SK-N-SH (cell line): ENCODE measurements around the gene TBCEL. TPM values are rescaled to one million over a fixed set of nuclear protein-coding genes. Genes with fewer than 3 reads are reported as not detected.

Experiments used
- CTCF ChIA-PET: fragments of 300-600, 350-600 bp; formaldehyde crosslinking; extraction: SDS; loops from one replicate; lab custom pipeline; 2021; lab: Yijun Ruan, JAX
- POLR2A ChIA-PET: fragments of 350-600 bp; sonication (Branson Sonifier 250); formaldehyde crosslinking; extraction: SDS; loops from one replicate; lab custom pipeline; 2020; ENCODE audit warnings: antibody characterized with exemption, inconsistent platforms; lab: Yijun Ruan, JAX
- DNase-seq: peaks from one replicate; pipeline ENCODE4 v3.0.0; 2012
- H2AFZ ChIP-seq: fragments of 200-600 bp; sonication (generic); 2 replicates; pipeline ENCODE4 v1.8.1; 2016; ENCODE audit warnings: antibody characterized with exemption, mild to moderate bottlenecking, low read depth
- H3F3A ChIP-seq: fragments of 200-600 bp; sonication (generic); replicated peaks from 2 replicates; pipeline ENCODE3; 2016; ENCODE audit warnings: antibody characterized with exemption, mild to moderate bottlenecking; ENCODE audit not compliant: insufficient read depth
- H3K27ac ChIP-seq, 2 experiments: fragments of 200-500 bp in 1 of 2; fragments of 200-600 bp in 1 of 2; sonication (Bioruptor generic) in 1 of 2; sonication (generic), shearing (Covaris generic) in 1 of 2; 2 replicates each; pipeline versions ENCODE4 v1.5.1 to v1.6.1; 2014 to 2016; ENCODE audit warnings: low read depth in 2 of 2, inconsistent platforms in 1 of 2, low read length in 1 of 2, mild to moderate bottlenecking in 1 of 2, mixed read lengths in 1 of 2
- H3K27me3 ChIP-seq: fragments of 200-600 bp; sonication (generic), shearing (Covaris generic); 2 replicates; pipeline ENCODE4 v1.6.1; 2016; ENCODE audit warnings: mixed run types; ENCODE audit not compliant: insufficient read depth
- H3K36me3 ChIP-seq, 2 experiments: fragments of 200-500 bp in 1 of 2; fragments of 200-600 bp in 1 of 2; sonication (Bioruptor generic) in 1 of 2; sonication (generic) in 1 of 2; replicated peaks in 1 of 2; 2 replicates each; pipeline versions ENCODE3 to v1.5.1; 2014 to 2016; ENCODE audit warnings: low read length in 1 of 2, mild to moderate bottlenecking in 1 of 2; ENCODE audit not compliant: insufficient read depth in 2 of 2, control insufficient read depth in 1 of 2
- H3K4me1 ChIP-seq, 2 experiments: fragments of 200-500 bp in 1 of 2; fragments of 200-600 bp in 1 of 2; sonication (Bioruptor generic) in 1 of 2; sonication (generic), shearing (Covaris generic) in 1 of 2; 2 replicates each; pipeline versions ENCODE4 v1.5.1 to v1.6.1; 2014 to 2016; ENCODE audit warnings: low read depth in 1 of 2, low read length in 1 of 2, mixed run types in 1 of 2; ENCODE audit not compliant: insufficient read depth in 2 of 2, control insufficient read depth in 1 of 2
- H3K4me2 ChIP-seq: fragments of 200-600 bp; sonication (generic), shearing (Covaris generic); 2 replicates; pipeline ENCODE4 v1.6.1; 2017; ENCODE audit warnings: mixed run types
- H3K4me3 ChIP-seq, 2 experiments: fragments of 200-500 bp in 1 of 2; fragments of 200-600 bp in 1 of 2; sonication (Bioruptor generic) in 1 of 2; sonication (generic), shearing (Covaris generic) in 1 of 2; 2 replicates each; pipeline versions ENCODE4 v1.5.1 to v1.8.1; 2014 to 2016; ENCODE audit warnings: low read depth in 2 of 2, inconsistent platforms in 1 of 2, low read length in 1 of 2, mild to moderate bottlenecking in 1 of 2, mixed read lengths in 1 of 2, moderate library complexity in 1 of 2
- H3K79me2 ChIP-seq: fragments of 200-600 bp; sonication (generic); 2 replicates; pipeline ENCODE4 v1.8.1; 2017; ENCODE audit warnings: mild to moderate bottlenecking; ENCODE audit not compliant: insufficient read depth
- H3K9ac ChIP-seq: fragments of 200-600 bp; sonication (generic); 2 replicates; pipeline ENCODE4 v1.6.1; 2017; ENCODE audit warnings: mixed run types
- H3K9me2 ChIP-seq: fragments of 200-600 bp; sonication (generic); 2 replicates; pipeline ENCODE4 v1.6.1; 2017; ENCODE audit warnings: mixed run types
- H3K9me3 ChIP-seq: fragments of 200-600 bp; sonication (generic); 2 replicates; pipeline ENCODE4 v1.6.1; 2017; ENCODE audit warnings: mixed run types, mild to moderate bottlenecking, moderate library complexity
- H4K20me1 ChIP-seq: fragments of 200-600 bp; sonication (generic); 2 replicates; pipeline ENCODE4 v1.6.1; 2017; ENCODE audit warnings: mild to moderate bottlenecking, mixed run types; ENCODE audit not compliant: insufficient read depth
- CHD2 ChIP-seq: fragments of 150-350 bp; IDR thresholded peaks from 2 replicates; pipeline ENCODE4 v1.6.1; 2018; ENCODE audit warnings: low read length; ENCODE audit not compliant: partially characterized antibody
- EP300 ChIP-seq, 2 experiments: IDR thresholded peaks; 2 replicates each; pipeline versions ENCODE4 v1.4.0 to v1.6.1; 2012; ENCODE audit warnings: borderline replicate concordance in 1 of 2, low read depth in 1 of 2, low read length in 1 of 2
- FOXJ3 ChIP-seq: sonication (generic); formaldehyde crosslinking; IDR thresholded peaks from 2 replicates; pipeline ENCODE4 v1.5.1; 2020; ENCODE audit warnings: mild to moderate bottlenecking, missing genetic modification reagents
- GATA2 ChIP-seq: sonication (generic); formaldehyde crosslinking; IDR thresholded peaks from 2 replicates; pipeline ENCODE4 v1.5.0; 2020; ENCODE audit warnings: mild to moderate bottlenecking, missing genetic modification reagents
- JUND ChIP-seq: IDR thresholded peaks from 2 replicates; pipeline ENCODE4 v1.4.0; 2012
- MXI1 ChIP-seq: IDR thresholded peaks from 2 replicates; pipeline ENCODE4 v1.6.1; 2012; ENCODE audit warnings: mild to moderate bottlenecking, low read depth, low read length, improper control_type of control experiment
- NRF1 ChIP-seq: IDR thresholded peaks from 2 replicates; pipeline ENCODE4 v1.6.1; 2012; ENCODE audit warnings: low read depth, mild to moderate bottlenecking, low read length
- POLR2AphosphoS5 ChIP-seq: IDR thresholded peaks from 2 replicates; pipeline ENCODE4 v1.6.1; 2012; ENCODE audit warnings: low read depth, low read length
- RAD21 ChIP-seq: IDR thresholded peaks from 2 replicates; pipeline ENCODE4 v1.6.1; 2012; ENCODE audit warnings: mild to moderate bottlenecking, low read length
- REST ChIP-seq: IDR thresholded peaks from 2 replicates; pipeline ENCODE4 v1.6.1; 2012; ENCODE audit warnings: mild to moderate bottlenecking, low read depth, low read length, moderate library complexity
- RFX5 ChIP-seq: IDR thresholded peaks from 2 replicates; pipeline ENCODE4 v1.6.1; 2012; ENCODE audit warnings: mild to moderate bottlenecking, improper control_type of control experiment, low read length
- SIN3A ChIP-seq: IDR thresholded peaks from 2 replicates; pipeline ENCODE4 v1.6.1; 2012; ENCODE audit warnings: low read depth, mild to moderate bottlenecking, low read length, moderate library complexity, borderline replicate concordance
- SMC3 ChIP-seq: IDR thresholded peaks from 2 replicates; pipeline ENCODE4 v1.6.1; 2012; ENCODE audit warnings: low read depth, low read length, improper control_type of control experiment
- TCF12 ChIP-seq: IDR thresholded peaks from 2 replicates; pipeline ENCODE4 v1.4.0; 2012
- TEAD4 ChIP-seq: IDR thresholded peaks from 2 replicates; pipeline ENCODE4 v1.4.0; 2012; ENCODE audit warnings: mild to moderate bottlenecking, borderline replicate concordance; ENCODE audit not compliant: insufficient read depth
- USF1 ChIP-seq: IDR thresholded peaks from 2 replicates; pipeline ENCODE4 v1.4.0; 2012; ENCODE audit warnings: low read depth, borderline replicate concordance
- WGBS: methylation state at CpG from one replicate; pipeline ENCODE4 v1.1.6; 2017; ENCODE audit warnings: low lambda C conversion rate; 5-methylcytosine and 5-hydroxymethylcytosine counted together
- polyA plus RNA-seq, 3 experiments: library from polyadenylated mRNA; depleted of rRNA; stranded (reverse); fragments of >200 nt; gene quantifications; 2 replicates each; pipeline ENCODE4 v1.2.3, GENCODE V29; 2012
- TF ChIP-seq, protein P1 (sequence below): IDR thresholded peaks from 2 replicates; pipeline ENCODE4; 2012
- TF ChIP-seq, protein P2 (sequence below): fragments of 150-350 bp; IDR thresholded peaks from 2 replicates; pipeline ENCODE4 v1.6.1; 2017; ENCODE audit warnings: antibody characterized with exemption, low read length, low read depth, borderline replicate concordance
- TF ChIP-seq, protein P3 (sequence below): fragments of 200-600 bp; sonication (generic); IDR thresholded peaks from 2 replicates; pipeline ENCODE4 v1.6.1; 2017; ENCODE audit warnings: antibody characterized with exemption, mild to moderate bottlenecking, moderate library complexity
- TF ChIP-seq, protein P4 (sequence below): IDR thresholded peaks from 2 replicates; pipeline ENCODE4 v1.4.0; 2012; ENCODE audit warnings: low read depth

Gene TBCEL
- polyA plus RNA-seq, 1 of the 3 experiments (the other 2 are of a cell fraction): 5.9 TPM

DNA sequence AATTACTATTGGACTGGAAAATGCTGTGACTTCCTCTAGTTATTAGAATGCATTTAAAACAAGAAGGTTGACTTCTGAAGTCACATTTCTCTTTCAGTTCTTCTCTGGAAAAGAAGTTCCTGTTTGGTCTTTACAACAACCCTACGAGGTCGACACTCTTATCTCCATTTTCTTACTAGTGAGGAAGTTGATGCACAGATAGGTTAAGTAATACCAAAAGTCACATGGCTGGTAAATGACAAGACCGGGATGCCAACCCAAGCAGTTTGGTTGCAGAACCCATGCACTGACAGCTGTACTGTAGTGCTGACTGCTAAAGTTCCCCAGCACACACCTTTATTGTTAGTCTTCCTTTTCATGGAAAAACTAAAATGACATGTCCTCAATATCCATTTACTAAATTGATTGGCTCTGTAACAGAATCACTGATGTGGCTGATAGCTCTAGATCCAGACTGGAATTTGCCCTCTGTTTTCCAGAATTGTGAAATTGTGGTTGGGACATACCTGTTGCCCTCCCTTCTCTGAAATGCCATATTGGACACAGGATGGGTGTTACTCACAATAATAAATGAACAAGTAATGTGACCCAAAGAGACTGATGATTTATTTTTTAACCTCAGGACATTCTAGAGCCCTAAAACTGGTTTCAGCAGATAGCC, 67.7 kb downstream of the TBCEL start:
- Histone ChIP-seq H3K79me2 (no peaks in the 10 kb centered on the region), H3K9me2 (no peaks in the 10 kb centered on the region), H3K4me2 (no peak overlapping the region), H2AFZ (no peak overlapping the region), H3K4me3 (no peak overlapping the region), H3K9me3 (no peaks in the 10 kb centered on the region), H3K36me3 (peaks cover 5 to 31% of the 10 kb centered on the region in 2 experiments), H3F3A (no peaks in the 10 kb centered on the region), H3K4me1 (peaks cover 0 to 19% of the 10 kb centered on the region in 2 experiments; a peak in 2 of 4 replicates), H3K27me3 (no peaks in the 10 kb centered on the region), H4K20me1 (no peaks in the 10 kb centered on the region), H3K27ac (peak overlapping the region in 1 of 2 experiments; percentile 98; a peak in 2 of 4 replicates), H3K9ac (no peak overlapping the region)
- WGBS: 93% methylated on average over 3 of the region's 3 CpGs
- no peak for TF ChIP-seq EP300 (IDR thresholded peaks at IDR 0.05; ENCODE audit: borderline replicate concordance in 1 of 2, low read depth in 1 of 2, low read length in 1 of 2)
- no peak for TF ChIP-seq USF1
- no peak for TF ChIP-seq RFX5
- no peak for TF ChIP-seq RAD21
- no peak for TF ChIP-seq REST
- no peak for TF ChIP-seq CHD2
- TF ChIP-seq TEAD4: no peak
- no peak for TF ChIP-seq JUND
- TF ChIP-seq, protein P1, sequence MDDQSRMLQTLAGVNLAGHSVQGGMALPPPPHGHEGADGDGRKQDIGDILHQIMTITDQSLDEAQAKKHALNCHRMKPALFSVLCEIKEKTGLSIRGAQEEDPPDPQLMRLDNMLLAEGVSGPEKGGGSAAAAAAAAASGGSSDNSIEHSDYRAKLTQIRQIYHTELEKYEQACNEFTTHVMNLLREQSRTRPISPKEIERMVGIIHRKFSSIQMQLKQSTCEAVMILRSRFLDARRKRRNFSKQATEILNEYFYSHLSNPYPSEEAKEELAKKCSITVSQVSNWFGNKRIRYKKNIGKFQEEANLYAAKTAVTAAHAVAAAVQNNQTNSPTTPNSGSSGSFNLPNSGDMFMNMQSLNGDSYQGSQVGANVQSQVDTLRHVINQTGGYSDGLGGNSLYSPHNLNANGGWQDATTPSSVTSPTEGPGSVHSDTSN: no peak
- TF ChIP-seq, protein P2, sequence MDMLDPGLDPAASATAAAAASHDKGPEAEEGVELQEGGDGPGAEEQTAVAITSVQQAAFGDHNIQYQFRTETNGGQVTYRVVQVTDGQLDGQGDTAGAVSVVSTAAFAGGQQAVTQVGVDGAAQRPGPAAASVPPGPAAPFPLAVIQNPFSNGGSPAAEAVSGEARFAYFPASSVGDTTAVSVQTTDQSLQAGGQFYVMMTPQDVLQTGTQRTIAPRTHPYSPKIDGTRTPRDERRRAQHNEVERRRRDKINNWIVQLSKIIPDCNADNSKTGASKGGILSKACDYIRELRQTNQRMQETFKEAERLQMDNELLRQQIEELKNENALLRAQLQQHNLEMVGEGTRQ: no peak
- TF ChIP-seq MXI1: no peak
- TF ChIP-seq, protein P3, sequence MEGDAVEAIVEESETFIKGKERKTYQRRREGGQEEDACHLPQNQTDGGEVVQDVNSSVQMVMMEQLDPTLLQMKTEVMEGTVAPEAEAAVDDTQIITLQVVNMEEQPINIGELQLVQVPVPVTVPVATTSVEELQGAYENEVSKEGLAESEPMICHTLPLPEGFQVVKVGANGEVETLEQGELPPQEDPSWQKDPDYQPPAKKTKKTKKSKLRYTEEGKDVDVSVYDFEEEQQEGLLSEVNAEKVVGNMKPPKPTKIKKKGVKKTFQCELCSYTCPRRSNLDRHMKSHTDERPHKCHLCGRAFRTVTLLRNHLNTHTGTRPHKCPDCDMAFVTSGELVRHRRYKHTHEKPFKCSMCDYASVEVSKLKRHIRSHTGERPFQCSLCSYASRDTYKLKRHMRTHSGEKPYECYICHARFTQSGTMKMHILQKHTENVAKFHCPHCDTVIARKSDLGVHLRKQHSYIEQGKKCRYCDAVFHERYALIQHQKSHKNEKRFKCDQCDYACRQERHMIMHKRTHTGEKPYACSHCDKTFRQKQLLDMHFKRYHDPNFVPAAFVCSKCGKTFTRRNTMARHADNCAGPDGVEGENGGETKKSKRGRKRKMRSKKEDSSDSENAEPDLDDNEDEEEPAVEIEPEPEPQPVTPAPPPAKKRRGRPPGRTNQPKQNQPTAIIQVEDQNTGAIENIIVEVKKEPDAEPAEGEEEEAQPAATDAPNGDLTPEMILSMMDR: no peak
- TF ChIP-seq, protein P4, sequence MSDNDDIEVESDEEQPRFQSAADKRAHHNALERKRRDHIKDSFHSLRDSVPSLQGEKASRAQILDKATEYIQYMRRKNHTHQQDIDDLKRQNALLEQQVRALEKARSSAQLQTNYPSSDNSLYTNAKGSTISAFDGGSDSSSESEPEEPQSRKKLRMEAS: no peak
- no peak for TF ChIP-seq NRF1
- no peak for TF ChIP-seq POLR2AphosphoS5
- TF ChIP-seq TCF12: no peak
- TF ChIP-seq FOXJ3 (CRISPR knock-in tag): no peak
- no peak for TF ChIP-seq SMC3
- no peak for TF ChIP-seq GATA2 (CRISPR knock-in tag)
- no peak for TF ChIP-seq SIN3A
- CTCF ChIA-PET: interaction anchor here (0.6 to 2.2 kb wide), 3 partner anchors 13 to 756 kb away, joined by 3 to 9 read pairs (median 7); partner anchors contain the start of gene GRIK4
- DNase-seq: no peak
- POLR2A ChIA-PET: no interaction called here
